GM10847 (cell line): ENCODE measurements around the gene ABCG8.

Source experiments
- POLR2A ChIP-seq: IDR thresholded peaks from 2 replicates; pipeline ENCODE4 v1.6.1; 2011; ENCODE audit not compliant: insufficient read length; ENCODE audit errors: extremely low read depth

ABCG8 gene

GRCh38 chr2:43819491-43820163 lies 19.1 kb upstream of the ABCG8 start:
- TF ChIP-seq POLR2A: no peak

GRCh38 chr2:43822839-43823238 lies 15.9 kb upstream of the ABCG8 start:
- no peak for TF ChIP-seq POLR2A

- TF ChIP-seq POLR2A: no peak
Observed at GRCh38 chr2:43823751-43824150, 15.0 kb upstream of the ABCG8 start.

- TF ChIP-seq POLR2A: no peak
Observed at GRCh38 chr2:43824512-43824911, 14.3 kb upstream of the ABCG8 start.

- no peak for TF ChIP-seq POLR2A
Observed at GRCh38 chr2:43824951-43825493, 13.7 kb upstream of the ABCG8 start.

- TF ChIP-seq POLR2A: no peak
Observed at GRCh38 chr2:43825841-43826240, 12.9 kb upstream of the ABCG8 start.

- no peak for TF ChIP-seq POLR2A
Observed at GRCh38 chr2:43826305-43827250, 12.2 kb upstream of the ABCG8 start.

GRCh38 chr2:43831543-43832294 lies 7.1 kb upstream of the ABCG8 start:
- no peak for TF ChIP-seq POLR2A

- TF ChIP-seq POLR2A: no peak
Observed at GRCh38 chr2:43832457-43832856, 6.3 kb upstream of the ABCG8 start.

- no peak for TF ChIP-seq POLR2A
Observed at GRCh38 chr2:43837033-43837432, 1.7 kb upstream of the ABCG8 start.

GRCh38 chr2:43837831-43838559 lies 776 bp upstream of the ABCG8 start:
- TF ChIP-seq POLR2A: no peak

- no peak for TF ChIP-seq POLR2A
Observed at GRCh38 chr2:43839776-43840564, 1.2 kb downstream of the ABCG8 start.

- TF ChIP-seq POLR2A: no peak
Observed at GRCh38 chr2:43840965-43841364, 2.2 kb downstream of the ABCG8 start.

GRCh38 chr2:43841949-43842865 lies 3.4 kb downstream of the ABCG8 start:
- no peak for TF ChIP-seq POLR2A
